HG02938 (cell line): ENCODE results near the gene ASS1.

ENCODE experiments used
- ATAC-seq: cut with Tn5 transposase; IDR thresholded peaks from one replicate; pipeline ENCODE4 v1.9.1; 2021; ENCODE audit warnings: mild to moderate bottlenecking, moderate library complexity; ENCODE audit not compliant: unreplicated experiment

ASS1 gene

GRCh38 chr9:130493476-130493875 lies 48.7 kb downstream of the ASS1 start:
- no peak for ATAC-seq

DNA sequence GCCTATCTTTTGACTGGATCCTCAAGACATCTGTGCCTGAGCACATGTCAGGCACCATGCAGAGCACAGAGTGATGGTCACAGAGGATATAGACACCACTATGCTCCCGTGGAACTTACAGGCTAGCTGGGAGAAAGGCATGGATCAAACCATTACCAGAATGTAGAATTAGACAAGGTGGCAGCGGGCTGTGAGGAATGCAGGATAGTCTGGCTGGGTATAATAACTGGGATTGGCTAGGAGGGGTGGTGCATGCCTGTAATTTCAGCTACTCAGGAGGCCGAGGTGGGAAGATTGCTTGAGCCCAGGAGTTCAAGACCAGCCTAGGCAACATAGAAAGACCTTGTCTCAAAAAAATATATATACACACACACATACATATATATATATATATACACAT lies 50.3 kb downstream of the ASS1 start:
- ATAC-seq = no peak

- no peak for ATAC-seq
Observed at GRCh38 chr9:130497139-130497538, 52.4 kb downstream of the ASS1 start.

DNA sequence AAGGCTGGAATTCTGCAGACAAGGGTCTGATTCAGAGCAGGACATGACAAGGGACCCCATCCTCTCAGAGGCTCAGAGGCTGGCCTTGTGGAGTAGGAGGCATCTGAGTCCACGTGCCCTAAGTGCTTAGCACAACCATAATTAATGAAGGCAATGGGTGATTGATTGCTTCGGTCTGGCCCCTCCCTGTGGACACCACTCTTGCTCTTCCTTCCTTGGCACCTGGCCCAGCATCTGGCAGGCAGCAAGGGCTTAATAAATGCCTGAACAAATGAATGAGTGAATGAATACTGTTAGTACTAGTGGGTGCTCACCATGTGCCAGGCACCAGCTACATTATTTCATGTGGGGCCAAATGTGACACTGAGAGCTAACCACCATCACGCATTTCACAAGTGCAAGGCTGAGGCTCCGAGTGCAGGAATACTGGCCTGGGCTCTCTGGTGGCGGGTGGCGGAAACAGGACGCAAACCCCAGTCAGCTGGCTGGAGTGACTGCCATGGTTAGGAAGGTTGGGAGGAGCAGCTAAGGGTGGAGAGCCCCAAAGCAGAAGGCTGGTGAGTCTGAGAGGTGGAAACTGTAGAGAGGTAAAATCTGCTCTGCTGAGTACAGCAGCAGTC lies 53.6 kb downstream of the ASS1 start:
- ATAC-seq = no peak

DNA sequence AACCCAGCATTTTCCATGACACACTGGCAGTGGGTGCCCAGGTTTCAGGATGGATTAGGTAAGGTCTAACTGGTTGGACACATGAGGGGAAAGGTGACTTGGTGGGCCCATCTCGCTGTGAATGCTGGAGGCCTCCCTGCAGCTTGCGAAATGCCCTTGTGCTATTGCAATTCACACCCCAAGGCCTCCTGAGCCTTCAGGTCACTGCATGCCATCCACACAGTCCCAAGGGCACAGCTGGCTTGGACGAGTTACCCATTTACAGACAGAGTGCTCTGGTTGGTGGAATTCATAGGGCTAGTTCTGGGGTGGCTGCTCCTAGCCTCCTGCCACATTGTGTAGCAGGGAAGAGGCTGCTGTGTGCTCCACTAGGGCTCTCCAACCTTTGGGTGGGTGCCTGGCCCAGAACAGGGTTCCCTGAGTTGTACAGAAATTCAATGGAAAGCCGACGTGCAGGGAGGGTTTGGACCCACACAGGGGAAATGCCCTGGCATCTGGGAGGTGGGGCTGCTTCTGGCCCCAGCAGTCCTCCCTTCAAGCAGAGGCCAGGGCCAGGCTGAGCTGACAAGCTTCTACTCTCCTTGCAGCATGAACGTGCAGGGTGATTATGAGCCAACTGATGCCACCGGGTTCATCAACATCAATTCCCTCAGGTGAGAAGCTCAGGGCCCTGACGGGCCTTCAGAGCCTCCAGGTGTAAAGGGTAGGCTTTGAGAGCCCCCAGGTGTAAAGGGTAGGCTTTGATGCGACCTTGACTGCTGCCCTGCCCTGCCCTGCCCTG lies 54.3 kb downstream of the ASS1 start:
- ATAC-seq = no peak

- no peak for ATAC-seq
Observed at GRCh38 chr9:130499804-130500263, 55.1 kb downstream of the ASS1 start.

DNA sequence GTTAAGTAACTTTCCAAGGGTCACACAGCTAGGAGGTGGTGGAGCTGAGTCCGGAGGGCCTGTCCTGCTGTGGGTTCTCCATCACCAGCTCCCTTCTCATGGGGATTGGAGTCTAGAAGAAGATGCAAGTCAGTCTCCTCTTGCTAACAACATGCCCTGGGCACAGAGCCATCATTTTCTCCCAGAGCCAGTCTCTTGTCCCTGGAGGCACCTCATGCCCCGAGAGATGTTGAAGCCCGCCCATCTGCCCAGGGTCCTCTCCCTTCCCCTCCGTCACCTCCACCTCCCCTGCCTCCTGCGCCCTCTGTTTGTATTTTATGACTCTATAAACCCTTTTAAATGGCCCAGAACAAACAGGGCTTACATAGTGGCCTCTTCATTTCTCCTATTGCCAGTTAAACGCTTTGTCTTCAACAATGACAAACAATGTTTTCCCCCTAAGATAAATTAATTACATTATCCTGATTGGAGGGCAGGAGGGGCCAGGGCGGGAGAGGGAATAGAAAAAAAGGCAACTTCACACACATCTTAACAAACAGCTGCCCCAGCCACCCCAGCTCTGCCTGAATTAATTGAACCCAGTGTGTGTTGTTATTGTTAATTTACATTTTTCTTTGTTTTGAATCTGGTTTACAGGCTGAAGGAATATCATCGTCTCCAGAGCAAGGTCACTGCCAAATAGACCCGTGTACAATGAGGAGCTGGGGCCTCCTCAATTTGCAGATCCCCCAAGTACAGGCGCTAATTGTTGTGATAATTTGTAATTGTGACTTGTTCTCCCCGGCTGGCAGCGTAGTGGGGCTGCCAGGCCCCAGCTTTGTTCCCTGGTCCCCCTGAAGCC lies 55.8 kb downstream of the ASS1 start:
- ATAC-seq = no peak

DNA sequence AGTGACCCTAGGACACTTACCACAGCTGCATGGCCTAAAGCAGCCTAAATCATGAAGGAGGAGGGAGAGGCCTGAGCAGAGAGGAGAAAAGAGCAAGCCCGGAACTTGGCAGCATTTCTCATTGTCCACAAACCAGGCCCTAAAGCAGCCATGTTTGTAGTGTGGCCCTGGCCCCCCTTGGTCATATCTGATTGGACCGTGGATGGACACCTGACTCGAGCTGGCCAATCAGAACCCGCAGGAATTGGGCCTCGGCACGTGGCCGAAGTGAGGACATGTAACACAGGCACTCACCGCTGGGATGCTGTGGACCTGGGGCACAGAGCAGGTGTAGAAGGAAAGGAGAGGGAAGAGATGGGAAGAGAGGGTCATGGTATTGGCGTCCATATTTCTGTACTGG lies 56.9 kb downstream of the ASS1 start:
- ATAC-seq = no peak

DNA sequence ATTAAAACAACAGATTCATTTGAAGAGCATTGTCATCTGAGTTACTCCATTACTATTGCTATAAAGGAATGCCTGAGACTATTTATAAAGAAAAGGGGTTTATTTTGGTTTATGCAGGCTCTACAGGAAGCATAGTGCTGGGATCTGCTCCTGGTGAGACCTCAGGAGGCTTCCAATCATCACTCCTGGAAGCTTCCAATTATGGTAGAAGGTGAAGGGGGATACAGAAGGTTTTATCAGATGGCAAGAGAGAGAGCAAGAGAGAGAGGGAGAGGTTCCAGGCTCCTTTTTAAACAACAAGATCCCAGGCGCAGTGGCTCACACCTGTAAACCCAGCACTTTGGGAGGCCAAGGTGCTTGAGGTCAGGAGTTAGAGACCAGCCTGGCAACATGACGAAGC lies 63.5 kb downstream of the ASS1 start:
- no peak for ATAC-seq

- no peak for ATAC-seq
Observed at GRCh38 chr9:130512199-130512598, 67.4 kb downstream of the ASS1 start.

GRCh38 chr9:130513078-130513477 lies 68.3 kb downstream of the ASS1 start:
- no peak for ATAC-seq

DNA sequence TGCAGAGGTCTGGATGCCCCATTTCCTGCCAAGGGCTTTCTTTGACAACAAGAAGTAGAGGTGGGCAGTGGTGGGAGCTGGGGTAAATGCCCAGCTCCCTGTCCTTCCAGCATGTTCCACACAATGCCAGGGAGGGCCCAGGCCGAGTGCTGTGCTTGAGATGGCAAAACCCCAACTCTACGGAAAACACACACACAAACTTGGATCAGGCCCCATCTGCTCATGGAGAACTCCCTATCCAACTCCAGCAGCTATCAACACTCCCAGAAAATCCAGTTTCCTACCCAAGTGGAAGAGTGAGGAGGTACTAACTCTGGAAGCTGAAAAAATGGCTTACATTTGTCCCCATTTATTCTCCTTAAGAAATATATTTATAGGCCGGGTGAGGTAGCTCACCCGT lies 73.5 kb downstream of the ASS1 start:
- ATAC-seq = no peak

GRCh38 chr9:130518943-130519799 lies 74.4 kb downstream of the ASS1 start:
- ATAC-seq = no peak

DNA sequence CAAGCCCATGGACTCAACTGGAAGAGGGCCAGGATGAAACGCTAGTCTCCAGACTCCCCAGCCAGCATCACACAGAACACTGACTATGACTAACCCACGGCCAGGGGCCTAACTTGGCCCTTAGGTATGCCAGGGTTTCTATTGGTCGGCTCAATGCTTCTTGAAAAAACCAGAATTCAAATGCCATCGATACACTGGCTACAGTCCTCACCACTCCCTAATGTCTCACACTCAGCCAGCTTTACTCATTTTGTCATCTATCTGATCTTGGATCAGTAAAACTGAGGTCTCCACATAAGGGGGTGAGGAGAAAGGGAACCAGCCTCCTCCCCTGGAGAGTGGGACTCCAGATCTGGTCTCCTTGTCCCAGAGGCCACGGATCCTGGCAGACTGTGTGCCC lies 75.2 kb downstream of the ASS1 start:
- ATAC-seq = no peak

DNA sequence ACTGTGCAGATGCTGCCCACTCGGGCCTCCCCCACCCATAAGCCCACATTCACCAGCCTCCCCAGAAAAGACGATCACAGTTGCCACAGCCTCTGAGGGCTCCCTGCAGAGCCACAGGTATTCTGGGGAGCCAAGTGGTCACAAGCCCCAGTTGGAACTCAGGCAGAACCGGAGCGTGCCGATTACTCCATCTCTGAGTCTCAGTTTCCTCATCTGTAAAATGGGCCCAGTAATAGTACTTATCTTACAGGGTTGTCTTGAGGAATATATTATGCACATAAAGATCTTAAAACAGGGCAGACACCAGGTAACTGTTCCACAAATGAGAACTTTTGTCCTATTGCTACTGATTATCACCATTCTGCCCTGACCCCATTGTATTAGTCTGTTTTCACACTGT lies 77.0 kb downstream of the ASS1 start:
- ATAC-seq = no peak

GRCh38 chr9:130522233-130522808 lies 77.6 kb downstream of the ASS1 start:
- no peak for ATAC-seq

GRCh38 chr9:130523921-130524320 lies 79.2 kb downstream of the ASS1 start:
- ATAC-seq = no peak

DNA sequence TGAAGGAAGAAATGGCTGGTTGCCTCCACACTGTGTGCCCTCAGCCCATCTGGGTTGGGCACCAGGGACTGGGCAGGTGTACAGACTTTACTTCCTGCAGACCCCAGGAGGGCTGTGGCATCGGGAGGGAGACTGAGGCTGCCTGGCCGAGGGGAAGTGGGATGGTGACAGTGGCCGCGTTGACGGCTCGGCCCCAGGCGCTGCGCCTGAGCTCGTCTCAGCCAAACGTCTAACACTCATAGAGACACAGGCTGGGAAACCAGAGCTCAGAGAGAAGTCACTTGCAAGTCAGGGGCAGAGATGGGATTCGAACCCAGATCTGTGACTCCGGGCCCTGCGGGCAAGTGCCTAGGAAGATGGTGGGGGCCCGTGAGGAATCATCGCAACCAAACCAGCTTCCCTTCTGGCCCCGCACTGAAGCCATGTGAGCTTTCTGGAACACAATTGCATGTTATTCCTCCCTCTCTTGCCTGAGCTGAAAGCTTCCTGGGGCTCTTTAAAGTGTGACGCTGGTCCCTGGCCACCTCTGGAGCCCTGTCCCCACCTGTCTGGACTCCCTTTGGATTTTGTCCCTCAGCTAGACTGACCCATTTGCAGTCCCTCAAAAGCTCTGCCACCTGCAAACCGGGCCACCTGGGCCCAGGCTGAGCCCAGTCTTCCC lies 81.6 kb downstream of the ASS1 start:
- no peak for ATAC-seq

GRCh38 chr9:130526854-130527650 lies 82.3 kb downstream of the ASS1 start:
- no peak for ATAC-seq
